GM12864 (cell line): Measurements from ENCODE around the gene ENO2.

ENCODE experiments used
- DNase-seq: peaks from one replicate; pipeline ENCODE4 v3.0.0-alpha.2; 2011; ENCODE audit warnings: low read depth
- H3K4me3 ChIP-seq: 2 replicates; pipeline ENCODE4 v1.5.1; 2011; ENCODE audit warnings: mild to moderate bottlenecking, low read depth, low read length, control low read depth
- CTCF ChIP-seq: IDR thresholded peaks from 2 replicates; pipeline ENCODE4 v1.5.1; 2011; ENCODE audit warnings: low read depth, mild to moderate bottlenecking, moderate library complexity, low read length, control low read depth, inconsistent platforms; ENCODE audit errors: missing control alignments

ENO2 gene

GRCh38 chr12:6941267-6941666, 26.9 kb downstream of the ENO2 start:
- H3K4me3 ChIP-seq: no peak overlapping the region
- no peak for DNase-seq
- TF ChIP-seq CTCF: no peak

- no peak for DNase-seq
- no peak for TF ChIP-seq CTCF
- no peak overlapping the region for H3K4me3 ChIP-seq
These were observed 27.4 kb downstream of the ENO2 start for GRCh38 chr12:6941782-6942181.

GRCh38 chr12:6942331-6942665, 27.9 kb downstream of the ENO2 start:
- H3K4me3 ChIP-seq: no peak overlapping the region
- TF ChIP-seq CTCF: no peak
- DNase-seq: no peak

GRCh38 chr12:6943389-6943721, 29.0 kb downstream of the ENO2 start:
- peak; percentile 88 for DNase-seq
- H3K4me3 ChIP-seq: peak overlapping the region; percentile 58; the same call in 1 of the 2 replicates
- no peak for TF ChIP-seq CTCF

GRCh38 chr12:6943722-6944380, 29.5 kb downstream of the ENO2 start, which contains the start of the genes C12orf57 and RNU7-1:
C12orf57 (plus strand) TSS chr12:6944022; CDS start chr12:6944122, 100 bp downstream.
RNU7-1 (plus strand) TSS chr12:6943816.
- peak; percentile 89 for DNase-seq
- peak within 1 kb of the TSS; percentile 58 for H3K4me3 ChIP-seq
- no peak for TF ChIP-seq CTCF

- peak overlapping the region; percentile 58 for H3K4me3 ChIP-seq
- DNase-seq: peak; percentile 91
- TF ChIP-seq CTCF: peak; percentile 91
These were observed 30.2 kb downstream of the ENO2 start for GRCh38 chr12:6944381-6945186.
